ENCODE results near the gene GPN2. TPM values are rescaled to one million over a fixed set of nuclear protein-coding genes. Genes with fewer than 3 reads are reported as not detected.

Gene GPN2
- total and polyA plus RNA-seq, 9 of the 15 experiments (the other 6 are each of a cell fraction or from before 2014, with no cell fraction given), result 9.9 to 58.8 (median 20.4) TPM

DNA sequence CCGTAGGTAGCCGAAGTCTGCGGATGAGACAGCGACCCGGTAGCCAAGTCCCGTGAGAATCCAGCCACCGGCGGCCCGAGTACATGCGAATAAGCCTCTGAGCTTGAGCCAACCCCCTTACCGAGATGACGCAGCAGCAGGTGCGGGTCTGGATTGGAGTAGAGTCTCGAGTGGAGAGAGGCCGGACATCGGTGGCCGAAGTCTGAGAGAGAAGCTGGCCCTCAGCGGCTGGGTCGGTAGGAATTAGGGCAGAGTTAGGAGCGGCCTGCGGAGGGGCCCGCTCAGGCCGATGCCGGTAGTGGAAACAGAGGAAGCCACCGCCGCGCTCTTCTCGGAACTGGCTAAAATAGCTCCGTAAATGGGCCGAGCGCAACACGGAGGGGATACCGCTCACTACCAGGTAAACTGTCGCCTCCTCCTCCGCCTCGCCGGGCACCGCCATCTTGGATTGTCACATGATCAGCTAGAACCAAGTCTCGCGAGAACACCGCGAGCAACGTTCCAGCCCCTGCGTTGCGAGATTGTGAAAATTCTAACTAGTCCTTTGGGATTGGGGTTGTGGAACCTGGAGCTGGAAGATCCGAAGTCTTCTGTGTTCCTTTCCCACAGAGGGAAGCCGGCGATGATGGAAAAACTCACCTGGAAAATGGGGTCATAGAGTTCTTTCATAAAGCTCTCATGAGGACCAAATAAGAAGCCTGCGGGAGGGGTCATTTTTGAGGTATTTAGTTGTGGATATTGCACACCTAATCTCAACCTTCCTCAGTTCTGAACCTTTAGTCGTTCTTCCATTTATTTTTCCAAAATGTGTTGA is 10.1 kb upstream of the GPN2 start, which contains the start of gene GPATCH3 (continued):
- peak; percentile 88 for TF ChIP-seq CEBPB (tag; IDR thresholded peaks at IDR 0.05)
- TF ChIP-seq, protein P1, sequence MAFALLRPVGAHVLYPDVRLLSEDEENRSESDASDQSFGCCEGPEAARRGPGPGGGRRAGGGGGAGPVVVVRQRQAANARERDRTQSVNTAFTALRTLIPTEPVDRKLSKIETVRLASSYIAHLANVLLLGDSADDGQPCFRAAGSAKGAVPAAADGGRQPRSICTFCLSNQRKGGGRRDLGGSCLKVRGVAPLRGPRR (CRISPR knock-in tag; IDR thresholded peaks at IDR 0.05), result no peak; the same call in 1 of the 2 replicates
- TF ChIP-seq ZNF668 (CRISPR knock-in tag; IDR thresholded peaks at IDR 0.05), result no peak
- TF ChIP-seq ZNF830 (CRISPR knock-in tag; IDR thresholded peaks at IDR 0.05), result no peak
- TF ChIP-seq EGR1 (conservative IDR thresholded peaks at IDR 0.05), result peak; percentile 51
- TF ChIP-seq SNIP1 (IDR thresholded peaks at IDR 0.05; ENCODE audit: low read depth), result no peak
- TF ChIP-seq, protein P2, sequence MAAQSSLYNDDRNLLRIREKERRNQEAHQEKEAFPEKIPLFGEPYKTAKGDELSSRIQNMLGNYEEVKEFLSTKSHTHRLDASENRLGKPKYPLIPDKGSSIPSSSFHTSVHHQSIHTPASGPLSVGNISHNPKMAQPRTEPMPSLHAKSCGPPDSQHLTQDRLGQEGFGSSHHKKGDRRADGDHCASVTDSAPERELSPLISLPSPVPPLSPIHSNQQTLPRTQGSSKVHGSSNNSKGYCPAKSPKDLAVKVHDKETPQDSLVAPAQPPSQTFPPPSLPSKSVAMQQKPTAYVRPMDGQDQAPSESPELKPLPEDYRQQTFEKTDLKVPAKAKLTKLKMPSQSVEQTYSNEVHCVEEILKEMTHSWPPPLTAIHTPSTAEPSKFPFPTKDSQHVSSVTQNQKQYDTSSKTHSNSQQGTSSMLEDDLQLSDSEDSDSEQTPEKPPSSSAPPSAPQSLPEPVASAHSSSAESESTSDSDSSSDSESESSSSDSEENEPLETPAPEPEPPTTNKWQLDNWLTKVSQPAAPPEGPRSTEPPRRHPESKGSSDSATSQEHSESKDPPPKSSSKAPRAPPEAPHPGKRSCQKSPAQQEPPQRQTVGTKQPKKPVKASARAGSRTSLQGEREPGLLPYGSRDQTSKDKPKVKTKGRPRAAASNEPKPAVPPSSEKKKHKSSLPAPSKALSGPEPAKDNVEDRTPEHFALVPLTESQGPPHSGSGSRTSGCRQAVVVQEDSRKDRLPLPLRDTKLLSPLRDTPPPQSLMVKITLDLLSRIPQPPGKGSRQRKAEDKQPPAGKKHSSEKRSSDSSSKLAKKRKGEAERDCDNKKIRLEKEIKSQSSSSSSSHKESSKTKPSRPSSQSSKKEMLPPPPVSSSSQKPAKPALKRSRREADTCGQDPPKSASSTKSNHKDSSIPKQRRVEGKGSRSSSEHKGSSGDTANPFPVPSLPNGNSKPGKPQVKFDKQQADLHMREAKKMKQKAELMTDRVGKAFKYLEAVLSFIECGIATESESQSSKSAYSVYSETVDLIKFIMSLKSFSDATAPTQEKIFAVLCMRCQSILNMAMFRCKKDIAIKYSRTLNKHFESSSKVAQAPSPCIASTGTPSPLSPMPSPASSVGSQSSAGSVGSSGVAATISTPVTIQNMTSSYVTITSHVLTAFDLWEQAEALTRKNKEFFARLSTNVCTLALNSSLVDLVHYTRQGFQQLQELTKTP (IDR thresholded peaks at IDR 0.05; ENCODE audit: low read depth in 1 of 2, partially characterized antibody in 2 of 2), result peak; percentile 65 to 96
- TF ChIP-seq, protein P3, sequence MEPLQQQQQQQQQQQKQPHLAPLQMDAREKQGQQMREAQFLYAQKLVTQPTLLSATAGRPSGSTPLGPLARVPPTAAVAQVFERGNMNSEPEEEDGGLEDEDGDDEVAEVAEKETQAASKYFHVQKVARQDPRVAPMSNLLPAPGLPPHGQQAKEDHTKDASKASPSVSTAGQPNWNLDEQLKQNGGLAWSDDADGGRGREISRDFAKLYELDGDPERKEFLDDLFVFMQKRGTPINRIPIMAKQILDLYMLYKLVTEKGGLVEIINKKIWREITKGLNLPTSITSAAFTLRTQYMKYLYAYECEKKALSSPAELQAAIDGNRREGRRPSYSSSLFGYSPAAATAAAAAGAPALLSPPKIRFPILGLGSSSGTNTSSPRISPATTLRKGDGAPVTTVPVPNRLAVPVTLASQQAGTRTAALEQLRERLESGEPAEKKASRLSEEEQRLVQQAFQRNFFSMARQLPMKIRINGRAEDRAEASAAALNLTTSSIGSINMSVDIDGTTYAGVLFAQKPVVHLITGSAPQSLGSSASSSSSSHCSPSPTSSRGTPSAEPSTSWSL (CRISPR knock-in tag; IDR thresholded peaks at IDR 0.05; ENCODE audit: borderline replicate concordance), result no peak
- no peak for TF ChIP-seq PTBP1 (IDR thresholded peaks at IDR 0.05; ENCODE audit: low read depth, low read length)
- TF ChIP-seq RBM34 (IDR thresholded peaks at IDR 0.05; ENCODE audit: borderline replicate concordance, insufficient read depth, low read length), result no peak
- peak; percentile 45; the same call in 1 of the 2 replicates for TF ChIP-seq ZBTB17 (CRISPR knock-in tag; IDR thresholded peaks at IDR 0.05)
- TF ChIP-seq NFE2L1 (tag; IDR thresholded peaks at IDR 0.05; ENCODE audit: borderline replicate concordance, low read depth), result no peak
- TF ChIP-seq, protein P4, sequence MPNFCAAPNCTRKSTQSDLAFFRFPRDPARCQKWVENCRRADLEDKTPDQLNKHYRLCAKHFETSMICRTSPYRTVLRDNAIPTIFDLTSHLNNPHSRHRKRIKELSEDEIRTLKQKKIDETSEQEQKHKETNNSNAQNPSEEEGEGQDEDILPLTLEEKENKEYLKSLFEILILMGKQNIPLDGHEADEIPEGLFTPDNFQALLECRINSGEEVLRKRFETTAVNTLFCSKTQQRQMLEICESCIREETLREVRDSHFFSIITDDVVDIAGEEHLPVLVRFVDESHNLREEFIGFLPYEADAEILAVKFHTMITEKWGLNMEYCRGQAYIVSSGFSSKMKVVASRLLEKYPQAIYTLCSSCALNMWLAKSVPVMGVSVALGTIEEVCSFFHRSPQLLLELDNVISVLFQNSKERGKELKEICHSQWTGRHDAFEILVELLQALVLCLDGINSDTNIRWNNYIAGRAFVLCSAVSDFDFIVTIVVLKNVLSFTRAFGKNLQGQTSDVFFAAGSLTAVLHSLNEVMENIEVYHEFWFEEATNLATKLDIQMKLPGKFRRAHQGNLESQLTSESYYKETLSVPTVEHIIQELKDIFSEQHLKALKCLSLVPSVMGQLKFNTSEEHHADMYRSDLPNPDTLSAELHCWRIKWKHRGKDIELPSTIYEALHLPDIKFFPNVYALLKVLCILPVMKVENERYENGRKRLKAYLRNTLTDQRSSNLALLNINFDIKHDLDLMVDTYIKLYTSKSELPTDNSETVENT (CRISPR knock-in tag; IDR thresholded peaks at IDR 0.05), result peak; percentile 74
- TF ChIP-seq TCFL5 (CRISPR knock-in tag; conservative IDR thresholded peaks at IDR 0.05), result no peak; the same call in 1 of the 2 replicates
- TF ChIP-seq FOXA3 (CRISPR knock-in tag; conservative IDR thresholded peaks at IDR 0.05 in 1 of 2, IDR thresholded peaks at IDR 0.05 in 1 of 2), result no peak; a peak in 1 of 4 replicates
- TF ChIP-seq ZKSCAN1 (IDR thresholded peaks at IDR 0.05; ENCODE audit: low read depth, low read length), result peak; percentile 43; the same call in 1 of the 2 replicates
- TF ChIP-seq BCOR (IDR thresholded peaks at IDR 0.05), result peak; percentile 29; the same call in 1 of the 2 replicates
- TF ChIP-seq ILF3 (IDR thresholded peaks at IDR 0.05; ENCODE audit: borderline replicate concordance), result no peak
- no peak for TF ChIP-seq FOXA1 (IDR thresholded peaks at IDR 0.05; ENCODE audit: borderline replicate concordance)

Measured in K562 (cell line).